Right atrium auricular region (tissue), 2 donors: Measurements from ENCODE around the gene RYR3. TPM values are rescaled to one million over a fixed set of nuclear protein-coding genes. Genes with fewer than 3 reads are reported as not detected.

Experiments used
- DNase-seq: peaks from one replicate; pipeline ENCODE4 v3.0.0-alpha.2; 2019; ENCODE audit warnings: low spot score
- H3K27ac ChIP-seq, 2 donors: fragments of 200-600 bp; sonication (generic); 1 replicate in 1 of 2; 2 replicates in 1 of 2; pipeline ENCODE4 v1.5.1; 2016 to 2019
- H3K27me3 ChIP-seq, 2 donors: fragments of 200-600 bp; sonication (generic); one replicate each; pipeline versions ENCODE4 v1.5.1 to v1.6.0; 2017 to 2019
- H3K36me3 ChIP-seq: fragments of 200-600 bp; sonication (generic); one replicate; pipeline ENCODE4 v1.5.1; 2016
- H3K4me1 ChIP-seq, 2 donors: fragments of 200-600 bp; sonication (generic); one replicate each; pipeline versions ENCODE4 v1.5.1 to v1.6.0; 2017 to 2019
- H3K4me3 ChIP-seq, 2 donors: fragments of 200-600 bp; sonication (generic); 1 replicate in 1 of 2; 2 replicates in 1 of 2; pipeline ENCODE4 v1.5.1; 2017 to 2019; ENCODE audit warnings: mild to moderate bottlenecking in 1 of 2, moderate library complexity in 1 of 2
- H3K9me3 ChIP-seq, 2 donors: fragments of 200-600 bp; sonication (generic); one replicate each; pipeline ENCODE4 v1.5.1; 2019
- total RNA-seq, 2 donors: library from RNA; depleted of rRNA; stranded (reverse); fragments of >200 nt; gene quantifications; one replicate each; pipeline ENCODE4 v1.1.0, GENCODE V29; 2016
- TF ChIP-seq, protein P1 (sequence below), 2 donors: fragments of 200-600 bp; sonication (generic); IDR thresholded peaks; one replicate each; pipeline ENCODE4 v1.5.1; 2019; ENCODE audit warnings: antibody characterized with exemption in 2 of 2

The RYR3 gene
- total RNA-seq, 2 donors from 2014 or later: 0.08 to 0.11 TPM

DNA sequence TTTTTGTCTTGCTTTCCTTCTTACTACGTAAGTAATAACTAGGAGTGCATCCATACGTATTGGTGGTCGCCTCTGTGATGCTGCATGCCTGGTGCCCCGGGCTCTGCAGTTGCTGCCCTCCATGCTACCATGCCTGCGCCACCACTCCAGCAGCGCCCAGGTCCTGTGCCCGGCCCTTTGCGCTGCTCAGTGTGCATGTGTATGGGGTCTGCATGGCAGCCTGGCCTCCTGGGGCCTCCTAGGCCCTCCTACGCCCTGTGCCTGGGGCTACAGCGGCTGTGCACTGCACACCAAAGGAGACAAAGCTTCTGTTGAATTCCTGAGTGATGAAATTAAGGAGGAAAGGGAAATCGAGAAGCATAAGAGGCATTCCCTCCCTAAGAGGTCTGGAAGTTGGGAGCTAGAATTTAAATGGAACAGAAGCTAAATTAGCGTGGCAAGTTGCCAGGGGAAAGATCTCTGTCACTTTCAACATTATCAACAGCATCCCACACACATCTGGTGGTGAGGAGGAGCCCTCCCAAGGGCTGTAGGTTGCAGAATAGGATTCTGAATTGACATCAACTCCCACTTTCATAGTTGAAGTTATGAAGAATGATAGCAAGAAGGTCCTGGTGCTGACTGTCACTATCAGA, 382.5 kb downstream of the RYR3 start:
- Histone ChIP-seq H3K9me3 (no peaks in the 10 kb centered on the region), H3K36me3 (no peaks in the 10 kb centered on the region), H3K27ac (no peak overlapping the region), H3K4me1 (no peaks in the 10 kb centered on the region), H3K4me3 (no peak overlapping the region), H3K27me3 (no peaks in the 10 kb centered on the region)
- no peak for DNase-seq
- TF ChIP-seq, protein P1, sequence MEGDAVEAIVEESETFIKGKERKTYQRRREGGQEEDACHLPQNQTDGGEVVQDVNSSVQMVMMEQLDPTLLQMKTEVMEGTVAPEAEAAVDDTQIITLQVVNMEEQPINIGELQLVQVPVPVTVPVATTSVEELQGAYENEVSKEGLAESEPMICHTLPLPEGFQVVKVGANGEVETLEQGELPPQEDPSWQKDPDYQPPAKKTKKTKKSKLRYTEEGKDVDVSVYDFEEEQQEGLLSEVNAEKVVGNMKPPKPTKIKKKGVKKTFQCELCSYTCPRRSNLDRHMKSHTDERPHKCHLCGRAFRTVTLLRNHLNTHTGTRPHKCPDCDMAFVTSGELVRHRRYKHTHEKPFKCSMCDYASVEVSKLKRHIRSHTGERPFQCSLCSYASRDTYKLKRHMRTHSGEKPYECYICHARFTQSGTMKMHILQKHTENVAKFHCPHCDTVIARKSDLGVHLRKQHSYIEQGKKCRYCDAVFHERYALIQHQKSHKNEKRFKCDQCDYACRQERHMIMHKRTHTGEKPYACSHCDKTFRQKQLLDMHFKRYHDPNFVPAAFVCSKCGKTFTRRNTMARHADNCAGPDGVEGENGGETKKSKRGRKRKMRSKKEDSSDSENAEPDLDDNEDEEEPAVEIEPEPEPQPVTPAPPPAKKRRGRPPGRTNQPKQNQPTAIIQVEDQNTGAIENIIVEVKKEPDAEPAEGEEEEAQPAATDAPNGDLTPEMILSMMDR (IDR thresholded peaks at IDR 0.05): no peak

DNA sequence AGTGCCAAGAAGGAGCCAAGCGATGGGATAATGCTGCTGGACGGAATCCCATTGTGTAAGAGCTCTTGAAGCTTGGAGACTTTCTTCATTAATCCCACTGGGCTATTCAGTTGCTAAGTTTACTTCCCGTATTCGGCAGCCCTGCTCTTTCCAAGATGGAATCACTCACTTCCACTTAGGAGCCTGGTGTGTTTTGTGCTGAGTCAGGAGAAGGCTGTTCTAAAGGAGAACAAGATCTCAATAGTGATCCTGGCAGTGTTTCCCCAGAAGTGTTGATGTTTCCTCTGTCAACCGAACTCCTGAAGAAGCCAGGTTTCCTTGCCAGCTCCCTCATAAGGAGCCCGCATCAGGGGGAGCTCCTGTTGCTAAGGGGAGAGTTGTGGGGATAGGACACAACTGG, 387.4 kb downstream of the RYR3 start:
- Histone ChIP-seq H3K27ac (no peak overlapping the region), H3K4me3 (no peak overlapping the region), H3K9me3 (no peaks in the 10 kb centered on the region), H3K36me3 (no peaks in the 10 kb centered on the region), H3K4me1 (no peaks in the 10 kb centered on the region), H3K27me3 (no peaks in the 10 kb centered on the region)
- no peak for DNase-seq
- TF ChIP-seq, protein P1 (IDR thresholded peaks at IDR 0.05): no peak

DNA sequence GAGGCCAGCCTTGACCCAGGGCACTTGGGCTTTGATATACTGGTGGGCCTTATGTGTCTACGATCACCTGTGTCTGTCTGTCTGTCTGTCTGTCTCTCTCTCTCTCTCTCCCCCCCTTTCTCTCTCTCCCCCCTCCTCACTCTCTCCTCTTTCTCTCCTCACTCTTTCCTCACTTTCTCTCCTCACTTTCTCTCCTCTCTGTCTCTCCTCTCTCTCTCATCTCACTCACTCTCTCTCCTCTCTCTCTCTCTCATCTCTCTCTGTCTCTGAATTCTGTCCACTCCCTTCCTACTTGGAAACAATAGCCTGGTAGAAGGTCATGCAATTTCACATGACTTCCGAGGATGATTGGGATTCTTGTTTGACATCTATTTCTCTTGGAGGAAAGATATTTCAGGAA, 388.4 kb downstream of the RYR3 start:
- TF ChIP-seq, protein P1 (IDR thresholded peaks at IDR 0.05): no peak
- DNase-seq: no peak
- H3K9me3 ChIP-seq: no peaks in the 10 kb centered on the region
- no peak overlapping the region for H3K4me3 ChIP-seq
- H3K27me3 ChIP-seq: no peaks in the 10 kb centered on the region
- no peaks in the 10 kb centered on the region for H3K36me3 ChIP-seq
- H3K27ac ChIP-seq: no peak overlapping the region
- no peaks in the 10 kb centered on the region for H3K4me1 ChIP-seq

DNA sequence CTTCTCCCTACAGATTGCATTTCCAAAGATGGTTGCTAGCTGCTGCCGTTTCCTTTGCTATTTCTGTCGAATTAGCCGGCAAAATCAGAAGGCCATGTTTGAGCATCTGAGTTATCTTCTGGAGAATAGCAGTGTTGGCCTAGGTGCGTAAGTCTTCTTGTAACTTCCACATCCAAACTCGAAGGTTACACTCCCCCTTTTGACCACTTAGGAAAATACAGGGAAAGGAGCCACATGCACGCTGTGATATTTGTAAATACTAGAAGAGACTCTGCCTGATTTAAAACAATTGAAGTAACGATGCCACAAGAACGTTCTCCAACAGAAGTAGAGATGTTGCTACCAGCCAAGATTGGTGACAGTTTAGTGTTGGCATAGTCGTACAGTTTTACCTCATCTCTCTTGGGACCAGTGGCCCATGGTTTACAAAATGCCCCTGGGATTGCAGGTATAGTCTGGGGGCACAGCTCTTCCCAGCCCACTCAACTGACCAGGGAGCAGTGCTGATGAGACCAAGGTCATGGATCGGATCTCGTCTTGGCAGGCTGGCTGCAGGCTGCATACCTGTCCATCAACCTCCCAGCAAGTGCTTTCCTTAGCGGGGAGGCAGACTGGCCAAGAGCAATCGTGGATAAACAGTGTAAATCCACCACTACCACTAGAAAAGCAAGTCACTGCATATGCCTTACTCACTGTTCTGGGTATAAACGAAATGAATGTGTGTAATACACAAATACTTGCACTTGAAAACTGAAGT, 389.1 kb downstream of the RYR3 start:
- Histone ChIP-seq H3K9me3 (no peaks in the 10 kb centered on the region), H3K4me1 (no peaks in the 10 kb centered on the region), H3K27ac (no peak overlapping the region), H3K27me3 (no peaks in the 10 kb centered on the region), H3K4me3 (no peak overlapping the region), H3K36me3 (no peaks in the 10 kb centered on the region)
- TF ChIP-seq, protein P1 (IDR thresholded peaks at IDR 0.05): no peak
- no peak for DNase-seq

DNA sequence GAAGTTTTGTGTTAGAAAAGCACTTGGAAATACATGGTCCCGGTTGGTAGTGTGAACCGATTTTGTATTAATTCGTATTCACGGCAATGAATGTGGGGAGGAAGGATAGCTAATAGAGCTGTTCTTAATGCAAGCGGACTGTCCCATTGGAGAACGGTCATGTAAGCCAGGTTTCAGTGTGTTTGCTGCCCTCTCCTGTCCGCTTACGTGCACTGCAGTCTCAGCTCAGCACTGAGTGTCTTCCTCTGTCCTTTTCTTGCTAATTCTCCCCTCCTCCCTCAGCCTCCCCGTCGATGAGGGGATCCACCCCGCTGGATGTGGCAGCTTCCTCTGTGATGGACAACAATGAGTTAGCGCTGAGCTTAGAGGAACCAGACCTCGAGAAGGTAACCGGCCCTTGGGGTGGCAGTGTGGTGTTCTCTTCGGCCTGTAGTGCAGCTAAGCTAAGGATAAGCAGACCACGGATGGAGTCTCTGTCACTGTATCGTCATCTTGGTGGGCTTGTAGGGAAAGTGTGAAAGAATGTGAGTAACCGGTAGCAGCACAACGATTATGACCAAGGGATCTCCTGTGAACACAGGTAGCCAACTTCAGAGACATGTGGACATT, 390.0 kb downstream of the RYR3 start:
- H3K4me1 ChIP-seq: no peaks in the 10 kb centered on the region
- H3K27ac ChIP-seq: no peak overlapping the region
- peak; percentile 78 for DNase-seq
- H3K4me3 ChIP-seq: no peak overlapping the region
- no peaks in the 10 kb centered on the region for H3K9me3 ChIP-seq
- TF ChIP-seq, protein P1 (IDR thresholded peaks at IDR 0.05): peak; percentile 87 to 88
- H3K36me3 ChIP-seq: no peaks in the 10 kb centered on the region
- no peaks in the 10 kb centered on the region for H3K27me3 ChIP-seq
